ENCODE measurements around the gene PODNL1. TPM values are rescaled to one million over a fixed set of nuclear protein-coding genes. Genes with fewer than 3 reads are reported as not detected.

The PODNL1 gene
- total RNA-seq, 1 donor from 2014 or later: 8.7 TPM

DNA sequence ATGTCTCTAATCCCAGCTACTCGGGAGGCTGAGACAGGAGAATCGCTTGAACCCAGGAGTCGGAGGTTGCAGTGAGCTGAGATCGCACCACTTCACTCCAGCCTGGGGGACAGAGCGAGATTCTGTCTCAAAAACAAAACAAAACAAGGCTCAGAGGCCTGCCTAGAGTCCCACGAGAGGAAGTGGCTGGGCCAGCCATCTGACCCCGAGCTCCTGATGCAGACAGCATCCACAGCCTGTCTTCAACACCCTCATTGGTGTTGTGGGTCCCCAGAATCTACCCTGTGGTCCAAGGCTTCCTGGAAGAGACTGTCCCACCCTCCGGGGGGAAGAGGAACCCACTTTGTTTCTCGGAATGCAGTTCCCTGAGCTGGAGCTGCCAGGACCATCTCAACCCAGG, 43.2 kb upstream of the PODNL1 start:
- peaks cover 11% of the 10 kb centered on the region for H3K4me1 Mint-ChIP-seq (ENCODE audit: low read depth)

DNA sequence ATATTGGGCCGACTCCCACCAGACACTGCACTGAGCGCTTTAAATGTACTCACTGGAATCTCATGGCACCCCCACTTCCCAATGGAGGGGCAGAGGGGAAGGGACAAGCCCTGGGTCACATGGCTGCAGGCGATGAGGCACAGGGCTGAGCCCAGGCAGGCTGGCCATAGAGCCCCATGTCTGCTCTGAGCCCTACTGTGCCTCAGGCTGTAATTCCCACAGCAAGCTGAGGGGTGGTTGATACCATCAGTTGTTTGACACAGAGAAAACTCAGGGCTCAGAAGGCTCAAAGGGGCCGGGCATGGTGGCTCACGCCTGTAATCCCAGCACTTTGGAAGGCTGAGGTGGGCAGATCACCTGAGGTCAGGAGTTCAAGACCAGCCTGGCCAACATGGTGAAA, 42.8 kb upstream of the PODNL1 start:
- Mint-ChIP-seq H3K27ac (ENCODE audit: unreplicated experiment) (no peak overlapping the region), H3K9me3 (ENCODE audit: low read depth) (no peaks in the 10 kb centered on the region), H3K27me3 (ENCODE audit: low read depth) (no peaks in the 10 kb centered on the region), H3K4me1 (ENCODE audit: low read depth) (peaks cover 13% of the 10 kb centered on the region), H3K4me3 (ENCODE audit: unreplicated experiment) (no peak overlapping the region), H3K36me3 (ENCODE audit: low read depth) (no peaks in the 10 kb centered on the region)
- TF ChIP-seq, protein P1, sequence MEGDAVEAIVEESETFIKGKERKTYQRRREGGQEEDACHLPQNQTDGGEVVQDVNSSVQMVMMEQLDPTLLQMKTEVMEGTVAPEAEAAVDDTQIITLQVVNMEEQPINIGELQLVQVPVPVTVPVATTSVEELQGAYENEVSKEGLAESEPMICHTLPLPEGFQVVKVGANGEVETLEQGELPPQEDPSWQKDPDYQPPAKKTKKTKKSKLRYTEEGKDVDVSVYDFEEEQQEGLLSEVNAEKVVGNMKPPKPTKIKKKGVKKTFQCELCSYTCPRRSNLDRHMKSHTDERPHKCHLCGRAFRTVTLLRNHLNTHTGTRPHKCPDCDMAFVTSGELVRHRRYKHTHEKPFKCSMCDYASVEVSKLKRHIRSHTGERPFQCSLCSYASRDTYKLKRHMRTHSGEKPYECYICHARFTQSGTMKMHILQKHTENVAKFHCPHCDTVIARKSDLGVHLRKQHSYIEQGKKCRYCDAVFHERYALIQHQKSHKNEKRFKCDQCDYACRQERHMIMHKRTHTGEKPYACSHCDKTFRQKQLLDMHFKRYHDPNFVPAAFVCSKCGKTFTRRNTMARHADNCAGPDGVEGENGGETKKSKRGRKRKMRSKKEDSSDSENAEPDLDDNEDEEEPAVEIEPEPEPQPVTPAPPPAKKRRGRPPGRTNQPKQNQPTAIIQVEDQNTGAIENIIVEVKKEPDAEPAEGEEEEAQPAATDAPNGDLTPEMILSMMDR (IDR thresholded peaks at IDR 0.05): no peak
- no peak for DNase-seq (ENCODE audit: low spot score)

More for the DNA sequence above, 43.2 kb upstream of the PODNL1 start:
- no peak overlapping the region for H3K4me3 Mint-ChIP-seq (ENCODE audit: unreplicated experiment)
- H3K36me3 Mint-ChIP-seq (ENCODE audit: low read depth): no peaks in the 10 kb centered on the region
- TF ChIP-seq, protein P1 (IDR thresholded peaks at IDR 0.05): no peak
- H3K27me3 Mint-ChIP-seq (ENCODE audit: low read depth): no peaks in the 10 kb centered on the region
- no peak overlapping the region for H3K27ac Mint-ChIP-seq (ENCODE audit: unreplicated experiment)
- H3K9me3 Mint-ChIP-seq (ENCODE audit: low read depth): no peaks in the 10 kb centered on the region
- no peak for DNase-seq (ENCODE audit: low spot score)

DNA sequence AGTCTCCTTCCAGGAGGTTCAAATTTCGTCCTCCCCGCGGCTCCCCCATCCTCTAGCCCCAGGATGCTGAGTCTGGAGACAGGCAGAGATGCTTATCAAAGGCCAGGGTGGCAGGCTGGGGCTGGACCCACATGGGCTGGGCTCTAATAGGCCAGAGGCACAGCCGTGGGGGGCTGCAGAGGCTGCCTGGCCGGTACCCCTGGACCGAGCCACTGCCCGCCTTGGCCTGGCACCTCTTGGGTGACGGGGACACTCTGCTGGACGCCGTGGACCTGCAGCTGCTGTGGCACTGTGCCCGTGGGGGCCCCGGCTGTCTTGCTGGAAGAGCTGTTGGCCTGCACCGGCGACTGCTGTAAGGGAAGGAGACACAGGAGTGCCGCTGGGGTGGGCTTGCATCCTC, 42.1 kb upstream of the PODNL1 start:
- Mint-ChIP-seq H3K36me3 (ENCODE audit: low read depth) (no peaks in the 10 kb centered on the region), H3K9me3 (ENCODE audit: low read depth) (no peaks in the 10 kb centered on the region), H3K4me3 (ENCODE audit: unreplicated experiment) (no peak overlapping the region), H3K27me3 (ENCODE audit: low read depth) (no peaks in the 10 kb centered on the region), H3K27ac (ENCODE audit: unreplicated experiment) (no peak overlapping the region), H3K4me1 (ENCODE audit: low read depth) (peaks cover 17% of the 10 kb centered on the region)
- TF ChIP-seq, protein P1 (IDR thresholded peaks at IDR 0.05): no peak
- no peak for DNase-seq (ENCODE audit: low spot score)

DNA sequence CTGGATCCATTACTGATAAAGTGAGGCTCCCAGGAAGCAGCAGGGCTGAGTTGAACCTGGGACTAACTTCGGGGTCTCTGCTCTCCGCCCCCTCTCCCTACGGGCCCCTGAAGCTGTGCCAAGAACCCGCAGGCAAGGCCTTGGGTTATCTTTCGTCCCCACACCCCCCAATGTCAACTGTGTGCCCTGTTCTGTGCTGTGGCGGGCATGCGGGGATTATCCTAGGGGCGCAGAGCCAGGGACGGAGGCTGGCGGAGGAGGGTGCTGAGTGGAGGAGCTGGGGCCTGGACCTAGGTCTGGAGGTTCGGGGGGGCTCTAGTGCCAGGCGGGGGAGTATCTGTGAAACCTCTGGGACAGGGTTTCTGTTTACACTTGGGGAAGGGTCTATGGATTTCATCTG, 41.5 kb upstream of the PODNL1 start:
- TF ChIP-seq, protein P1 (IDR thresholded peaks at IDR 0.05): no peak
- no peak overlapping the region for H3K27ac Mint-ChIP-seq (ENCODE audit: unreplicated experiment)
- DNase-seq (ENCODE audit: low spot score): no peak
- H3K36me3 Mint-ChIP-seq (ENCODE audit: low read depth): no peaks in the 10 kb centered on the region
- no peak overlapping the region for H3K4me3 Mint-ChIP-seq (ENCODE audit: unreplicated experiment)
- peaks cover 17% of the 10 kb centered on the region for H3K4me1 Mint-ChIP-seq (ENCODE audit: low read depth)
- no peaks in the 10 kb centered on the region for H3K27me3 Mint-ChIP-seq (ENCODE audit: low read depth)
- no peaks in the 10 kb centered on the region for H3K9me3 Mint-ChIP-seq (ENCODE audit: low read depth)

DNA sequence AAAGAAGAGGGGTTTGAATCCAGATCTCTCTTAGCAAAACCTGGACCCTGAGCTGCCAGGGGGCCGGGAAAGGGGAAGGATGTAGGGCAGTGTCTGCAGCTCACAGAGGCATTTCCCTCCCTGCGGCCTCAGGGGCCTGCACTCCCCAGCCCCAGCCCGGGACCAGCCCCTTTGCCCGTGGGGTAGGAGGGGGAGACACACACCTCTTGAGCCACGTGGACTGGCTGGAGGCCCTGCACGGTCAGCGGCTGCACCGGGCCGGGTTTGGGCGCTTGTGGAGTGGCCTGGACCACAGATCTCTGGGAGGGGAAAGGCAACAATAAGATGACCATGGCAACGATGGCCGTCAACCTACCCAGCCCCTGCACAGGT, 41.0 kb upstream of the PODNL1 start:
- no peak for DNase-seq (ENCODE audit: low spot score)
- H3K36me3 Mint-ChIP-seq (ENCODE audit: low read depth): peaks cover 2% of the 10 kb centered on the region
- no peaks in the 10 kb centered on the region for H3K27me3 Mint-ChIP-seq (ENCODE audit: low read depth)
- H3K9me3 Mint-ChIP-seq (ENCODE audit: low read depth): no peaks in the 10 kb centered on the region
- H3K4me3 Mint-ChIP-seq (ENCODE audit: unreplicated experiment): no peak overlapping the region
- TF ChIP-seq, protein P1 (IDR thresholded peaks at IDR 0.05): no peak
- no peak overlapping the region for H3K27ac Mint-ChIP-seq (ENCODE audit: unreplicated experiment)
- H3K4me1 Mint-ChIP-seq (ENCODE audit: low read depth): peaks cover 17% of the 10 kb centered on the region
